Spleen (tissue), 3 donors: Measurements from ENCODE around the gene SLC25A44.

Source experiments
- POLR2A ChIP-seq, 3 donors: fragments of 450-650 bp; IDR thresholded peaks; one replicate each; pipeline ENCODE4 v1.5.1; 2017; ENCODE audit warnings: antibody characterized with exemption in 3 of 3, mild to moderate bottlenecking in 1 of 3
- POLR2AphosphoS5 ChIP-seq, 3 donors: sonication (generic); formaldehyde crosslinking; IDR thresholded peaks; one replicate each; pipeline ENCODE4 v1.5.1; 2017; ENCODE audit warnings: antibody characterized with exemption in 3 of 3

- no peak for TF ChIP-seq POLR2A (IDR thresholded peaks at IDR 0.05)
- peak in 1 of 3 donors; percentile 40 for TF ChIP-seq POLR2AphosphoS5 (IDR thresholded peaks at IDR 0.05)
Measured at GRCh38 chr1:156241926-156242325, 48.0 kb downstream of the SLC25A44 start, which contains the start of gene BGLAP.
